NCI-H446 treated with DMSO at 0.1 percent for 48 hours (cell line): Measurements from ENCODE around the gene CBX7.

Experiments
- DNase-seq: peaks from one replicate; lab custom pipeline; 2025; lab: John Stamatoyannopoulos, UW

The CBX7 gene

GRCh38 chr22:39091126-39092081, 61.1 kb downstream of the CBX7 start:
- no peak for DNase-seq

DNA sequence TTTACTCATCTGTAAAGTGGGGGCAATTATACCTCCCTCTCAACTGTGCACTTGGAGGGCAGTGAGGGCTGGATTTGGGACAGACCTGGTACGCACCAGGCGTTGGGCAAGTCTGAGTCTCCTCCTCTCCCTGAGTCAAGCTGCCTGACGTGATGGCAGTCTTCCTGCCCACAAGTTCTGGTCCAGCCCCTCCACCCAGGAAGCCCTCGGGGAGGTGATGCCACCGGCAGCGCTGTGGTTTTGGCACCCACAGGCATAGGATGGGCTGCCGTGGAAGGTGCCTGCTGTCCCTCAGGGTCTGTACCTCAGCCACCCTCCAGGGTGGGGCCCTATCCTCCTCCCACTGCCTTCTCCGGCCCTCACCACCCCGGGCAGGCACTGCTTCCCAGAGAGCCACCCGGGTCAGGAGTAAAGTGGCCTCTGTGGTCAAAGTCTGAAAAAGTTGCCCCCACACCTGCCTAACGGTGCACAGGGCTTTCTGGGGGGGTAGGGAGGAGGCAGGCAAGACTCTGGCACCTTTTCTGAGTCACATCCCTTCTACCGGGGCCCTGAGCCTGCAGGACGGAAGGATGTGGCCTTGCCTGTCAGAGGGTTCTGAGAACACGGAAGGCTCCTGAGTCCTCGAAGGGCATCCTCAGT, 61.9 kb downstream of the CBX7 start:
- no peak for DNase-seq

- DNase-seq = no peak
Observed at GRCh38 chr22:39089928-39090327, 62.6 kb downstream of the CBX7 start.

GRCh38 chr22:39088685-39089032, 63.8 kb downstream of the CBX7 start:
- DNase-seq = no peak

DNA sequence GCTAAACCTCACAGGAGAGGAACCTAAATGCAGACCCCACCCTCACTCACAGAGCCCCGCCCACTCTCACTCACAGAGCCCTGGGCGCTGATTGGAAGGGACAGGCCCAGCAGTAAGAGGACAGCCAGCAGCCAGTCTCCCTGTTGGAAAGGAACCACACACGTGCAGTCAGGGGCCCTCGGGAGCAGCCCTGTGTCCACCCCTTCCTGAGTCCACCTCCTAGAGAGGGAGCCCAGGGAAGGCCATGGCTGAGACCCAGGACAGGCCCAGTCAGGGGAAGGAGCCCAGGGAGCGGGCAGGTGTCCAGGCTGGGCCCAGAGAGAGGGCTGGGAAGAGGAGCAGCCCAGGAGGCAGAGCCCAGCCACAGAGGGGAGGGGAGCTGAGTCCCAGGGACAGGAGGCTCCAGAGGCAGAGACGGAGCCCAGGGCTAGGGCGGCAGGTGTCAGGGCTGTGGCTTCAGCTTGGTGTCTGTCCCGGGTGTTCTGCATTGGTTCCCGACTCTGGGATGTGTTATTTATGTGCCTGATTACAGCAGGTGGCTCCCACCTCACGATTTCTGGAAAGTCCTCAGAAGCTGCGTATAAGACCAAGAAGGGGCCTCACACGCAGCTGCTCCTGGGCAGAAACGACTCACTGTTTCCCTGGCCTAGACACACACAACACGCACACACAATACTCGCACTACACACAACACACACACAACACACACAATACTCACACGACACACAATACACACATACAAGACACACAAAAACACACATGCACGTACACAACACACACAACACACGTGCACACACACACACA, 64.4 kb downstream of the CBX7 start:
- DNase-seq = no peak

GRCh38 chr22:39087098-39087497, 65.4 kb downstream of the CBX7 start:
- no peak for DNase-seq

- no peak for DNase-seq
Observed at GRCh38 chr22:39084666-39085065, 67.8 kb downstream of the CBX7 start.

DNA sequence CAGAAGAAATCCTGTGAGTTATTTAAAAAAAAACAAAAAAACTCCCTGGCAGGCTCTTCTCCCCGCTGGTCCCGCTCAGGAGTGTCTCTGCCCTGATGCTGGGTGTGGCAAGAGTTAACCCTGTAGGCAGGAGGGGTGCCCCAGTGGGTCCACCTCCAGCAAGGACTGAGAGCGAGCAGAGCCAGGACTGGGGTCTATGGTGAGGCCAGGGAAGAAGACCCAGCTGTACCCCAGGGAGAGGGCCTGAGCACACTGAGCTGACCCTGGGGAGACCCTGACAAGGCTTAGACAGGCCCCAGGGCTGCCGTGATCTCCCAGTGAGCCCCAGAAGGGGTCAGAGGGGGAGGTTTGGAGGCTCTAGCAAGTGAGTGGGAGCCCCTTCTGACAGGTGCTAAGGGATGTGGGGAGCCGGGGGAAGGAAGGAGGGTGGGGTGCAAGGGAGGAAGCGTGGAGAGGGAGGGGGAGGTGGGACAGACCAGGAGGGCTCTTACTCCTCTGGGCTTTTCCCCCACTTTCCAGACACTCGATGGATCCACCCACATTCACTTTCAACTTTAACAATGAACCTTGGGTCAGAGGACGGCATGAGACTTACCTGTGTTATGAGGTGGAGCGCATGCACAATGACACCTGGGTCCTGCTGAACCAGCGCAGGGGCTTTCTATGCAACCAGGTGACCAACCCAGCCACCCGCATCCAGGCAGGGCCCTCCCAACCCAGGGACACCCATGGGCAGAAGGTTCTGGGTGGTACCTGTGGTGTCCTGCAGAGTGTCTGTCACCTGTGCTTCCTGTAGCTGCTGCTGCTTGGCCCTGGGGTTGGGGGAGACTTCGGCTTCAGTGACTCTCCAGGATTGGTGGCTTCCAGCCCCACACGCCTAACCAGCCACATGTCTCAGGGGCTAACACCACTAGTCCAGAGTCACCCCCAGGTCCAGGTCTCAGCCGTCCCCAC, 69.0 kb downstream of the CBX7 start:
- DNase-seq = no peak

DNA sequence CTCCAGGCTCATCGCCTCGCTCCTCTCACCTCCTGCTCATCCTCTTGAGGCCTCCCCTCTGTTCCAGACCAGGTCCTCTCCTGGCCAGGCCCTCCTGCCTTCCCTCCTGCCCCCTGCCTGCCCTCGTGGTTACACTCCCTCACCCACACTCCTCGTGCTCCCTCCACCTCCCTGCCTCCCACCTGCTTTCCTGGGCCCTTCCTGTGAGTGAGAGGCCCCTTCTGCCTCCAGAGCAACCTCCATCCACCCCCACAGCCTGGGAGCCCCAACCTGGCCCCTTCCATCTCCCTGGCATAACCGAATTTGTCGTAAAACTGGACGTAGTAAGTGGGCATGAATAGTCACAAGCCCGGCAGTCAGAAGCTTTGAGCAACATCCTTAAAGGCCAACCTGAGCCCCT, 70.9 kb downstream of the CBX7 start:
- no peak for DNase-seq

DNA sequence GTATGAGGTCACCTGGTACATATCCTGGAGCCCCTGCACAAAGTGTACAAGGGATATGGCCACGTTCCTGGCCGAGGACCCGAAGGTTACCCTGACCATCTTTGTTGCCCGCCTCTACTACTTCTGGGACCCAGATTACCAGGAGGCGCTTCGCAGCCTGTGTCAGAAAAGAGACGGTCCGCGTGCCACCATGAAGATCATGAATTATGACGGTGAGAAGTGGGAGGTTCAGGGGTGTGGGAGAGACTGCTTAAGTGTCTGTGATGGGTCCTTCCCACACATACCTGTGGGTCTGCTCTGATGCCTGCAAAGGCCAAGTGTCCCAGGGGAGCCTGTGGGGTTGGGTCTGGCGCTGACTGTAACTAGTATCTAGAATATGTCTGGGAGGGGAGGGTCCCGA, 71.5 kb downstream of the CBX7 start:
- DNase-seq = no peak
